ENCODE data around the gene UIMC1. TPM values are rescaled to one million over a fixed set of nuclear protein-coding genes. Genes with fewer than 3 reads are reported as not detected.

UIMC1 gene
- total RNA-seq, 1 donor from 2014 or later: 45.2 TPM

DNA sequence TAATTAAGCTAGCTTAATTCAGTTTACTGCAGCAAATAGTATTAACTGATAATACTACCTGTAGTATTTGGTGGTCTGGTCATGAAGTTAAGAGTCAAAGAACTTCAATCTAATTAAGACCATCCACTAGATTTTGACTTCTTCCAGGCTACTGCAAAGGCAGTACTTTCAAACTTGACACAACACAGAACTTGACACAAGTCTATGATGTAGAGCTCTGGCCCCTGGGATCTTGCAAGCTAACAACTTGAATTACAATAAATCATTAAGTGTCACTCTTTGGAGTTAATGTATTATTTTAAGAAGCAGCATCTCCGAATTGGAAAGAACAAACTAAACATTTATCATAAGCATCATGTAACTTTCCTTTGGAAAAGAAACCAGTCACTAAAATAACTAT is 40.9 kb downstream of the UIMC1 start:
- Mint-ChIP-seq H3K4me3 (no peak overlapping the region), H3K27me3 (ENCODE audit: low read depth) (no peaks in the 10 kb centered on the region), H3K4me1 (no peaks in the 10 kb centered on the region), H3K36me3 (peaks cover 33% of the 10 kb centered on the region), H3K27ac (no peak overlapping the region), H3K9me3 (no peaks in the 10 kb centered on the region)
- no peak for DNase-seq (ENCODE audit: low spot score in 2 of 2, unreplicated experiment in 2 of 2)
- TF ChIP-seq, protein P1, sequence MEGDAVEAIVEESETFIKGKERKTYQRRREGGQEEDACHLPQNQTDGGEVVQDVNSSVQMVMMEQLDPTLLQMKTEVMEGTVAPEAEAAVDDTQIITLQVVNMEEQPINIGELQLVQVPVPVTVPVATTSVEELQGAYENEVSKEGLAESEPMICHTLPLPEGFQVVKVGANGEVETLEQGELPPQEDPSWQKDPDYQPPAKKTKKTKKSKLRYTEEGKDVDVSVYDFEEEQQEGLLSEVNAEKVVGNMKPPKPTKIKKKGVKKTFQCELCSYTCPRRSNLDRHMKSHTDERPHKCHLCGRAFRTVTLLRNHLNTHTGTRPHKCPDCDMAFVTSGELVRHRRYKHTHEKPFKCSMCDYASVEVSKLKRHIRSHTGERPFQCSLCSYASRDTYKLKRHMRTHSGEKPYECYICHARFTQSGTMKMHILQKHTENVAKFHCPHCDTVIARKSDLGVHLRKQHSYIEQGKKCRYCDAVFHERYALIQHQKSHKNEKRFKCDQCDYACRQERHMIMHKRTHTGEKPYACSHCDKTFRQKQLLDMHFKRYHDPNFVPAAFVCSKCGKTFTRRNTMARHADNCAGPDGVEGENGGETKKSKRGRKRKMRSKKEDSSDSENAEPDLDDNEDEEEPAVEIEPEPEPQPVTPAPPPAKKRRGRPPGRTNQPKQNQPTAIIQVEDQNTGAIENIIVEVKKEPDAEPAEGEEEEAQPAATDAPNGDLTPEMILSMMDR (IDR thresholded peaks at IDR 0.05; ENCODE audit: unreplicated experiment): no peak

DNA sequence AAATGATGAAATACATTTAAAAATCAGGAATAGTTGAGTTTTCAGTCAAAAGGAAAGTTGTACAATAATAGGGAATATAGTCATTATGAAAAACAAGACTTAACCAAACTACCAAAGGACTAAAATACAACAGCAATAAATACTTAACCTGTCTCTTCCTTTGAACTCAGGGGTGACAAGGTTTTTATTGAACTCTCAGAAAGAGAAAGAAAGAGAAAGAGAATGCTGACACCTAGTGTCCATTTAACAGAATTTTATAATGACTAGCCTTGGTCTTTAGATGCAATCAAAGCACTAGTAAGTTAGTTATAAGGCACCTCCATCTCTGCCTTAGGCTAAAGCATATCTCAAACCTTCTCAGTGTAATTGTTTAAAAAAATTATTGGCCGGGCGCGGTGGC is 47.5 kb downstream of the UIMC1 start:
- Mint-ChIP-seq H3K27ac (no peak overlapping the region), H3K4me3 (no peak overlapping the region), H3K36me3 (peaks cover 17% of the 10 kb centered on the region), H3K27me3 (ENCODE audit: low read depth) (no peaks in the 10 kb centered on the region), H3K4me1 (no peaks in the 10 kb centered on the region), H3K9me3 (no peaks in the 10 kb centered on the region)
- TF ChIP-seq, protein P1 (IDR thresholded peaks at IDR 0.05; ENCODE audit: unreplicated experiment): no peak
- no peak for DNase-seq (ENCODE audit: low spot score in 2 of 2, unreplicated experiment in 2 of 2)

DNA sequence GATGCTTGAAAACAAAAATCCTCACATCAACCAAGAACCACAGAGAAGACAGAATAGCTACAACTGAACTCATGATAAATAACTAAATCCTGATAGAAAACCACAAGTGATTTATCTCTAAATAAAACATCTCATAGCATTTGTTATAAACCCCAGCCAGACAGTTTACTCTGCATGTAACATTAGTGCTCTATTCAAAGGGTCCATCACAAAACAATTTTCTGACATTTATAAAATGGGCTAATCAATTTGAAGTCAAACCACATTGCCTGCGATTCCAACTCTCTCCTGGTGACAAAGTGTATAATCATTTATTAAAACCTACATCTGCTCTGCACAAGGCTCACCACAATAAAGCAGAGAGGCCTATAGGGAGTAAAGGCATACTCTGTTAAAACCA is 49.8 kb downstream of the UIMC1 start:
- Mint-ChIP-seq H3K27ac (no peak overlapping the region), H3K4me1 (no peaks in the 10 kb centered on the region), H3K4me3 (no peak overlapping the region), H3K9me3 (no peaks in the 10 kb centered on the region), H3K27me3 (ENCODE audit: low read depth) (no peaks in the 10 kb centered on the region), H3K36me3 (peaks cover 13% of the 10 kb centered on the region)
- DNase-seq (ENCODE audit: low spot score in 2 of 2, unreplicated experiment in 2 of 2): no peak
- TF ChIP-seq, protein P1 (IDR thresholded peaks at IDR 0.05; ENCODE audit: unreplicated experiment): no peak

DNA sequence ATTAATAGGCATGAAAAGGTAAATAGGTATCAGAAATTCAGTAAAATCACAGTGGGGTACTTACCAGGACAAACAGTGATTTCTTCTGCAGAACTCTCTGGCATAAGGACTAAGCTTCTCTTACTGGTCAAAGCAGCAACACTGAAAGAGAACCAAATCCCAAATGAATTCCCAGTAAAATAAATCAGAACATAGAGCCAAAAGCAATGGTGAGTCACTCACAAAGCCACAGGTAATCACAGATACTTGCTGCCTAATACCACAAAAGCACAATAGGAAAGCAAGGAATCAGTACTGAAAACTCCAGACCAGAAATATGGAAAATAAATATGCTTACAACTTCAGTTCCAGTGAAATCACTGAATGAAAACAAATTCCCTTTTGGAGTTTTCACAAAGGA is 50.7 kb downstream of the UIMC1 start:
- no peak overlapping the region for H3K4me3 Mint-ChIP-seq
- H3K9me3 Mint-ChIP-seq: no peaks in the 10 kb centered on the region
- H3K27me3 Mint-ChIP-seq (ENCODE audit: low read depth): no peaks in the 10 kb centered on the region
- TF ChIP-seq, protein P1 (IDR thresholded peaks at IDR 0.05; ENCODE audit: unreplicated experiment): no peak
- no peaks in the 10 kb centered on the region for H3K4me1 Mint-ChIP-seq
- peaks cover 18% of the 10 kb centered on the region for H3K36me3 Mint-ChIP-seq
- DNase-seq (ENCODE audit: low spot score in 2 of 2, unreplicated experiment in 2 of 2): no peak
- no peak overlapping the region for H3K27ac Mint-ChIP-seq

DNA sequence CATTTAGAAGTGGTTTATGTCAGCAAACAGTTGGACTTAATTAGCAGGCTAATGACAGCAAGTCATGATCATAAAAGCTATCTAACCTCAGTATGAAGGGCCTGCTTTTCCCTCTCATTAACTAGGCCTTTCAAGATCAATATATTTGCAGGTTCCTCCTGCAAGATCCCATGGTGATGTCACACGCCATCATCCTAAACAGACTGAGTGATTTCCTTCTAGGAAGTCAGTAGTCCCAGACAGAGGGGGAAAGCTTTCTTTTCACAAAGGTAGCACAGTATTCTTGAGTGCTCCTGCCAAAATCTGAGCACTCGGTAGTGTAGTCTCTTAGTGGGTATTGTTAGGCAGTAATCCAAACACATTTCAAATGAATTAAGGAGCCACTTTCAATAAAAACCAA is 52.5 kb downstream of the UIMC1 start:
- Mint-ChIP-seq H3K9me3 (no peaks in the 10 kb centered on the region), H3K4me3 (no peak overlapping the region), H3K4me1 (no peaks in the 10 kb centered on the region), H3K27me3 (ENCODE audit: low read depth) (no peaks in the 10 kb centered on the region), H3K27ac (no peak overlapping the region), H3K36me3 (peaks cover 19% of the 10 kb centered on the region)
- DNase-seq (ENCODE audit: low spot score in 2 of 2, unreplicated experiment in 2 of 2): no peak
- TF ChIP-seq, protein P1 (IDR thresholded peaks at IDR 0.05; ENCODE audit: unreplicated experiment): no peak
